ENCODE results near the gene CHST12. TPM values are rescaled to one million over a fixed set of nuclear protein-coding genes. Genes with fewer than 3 reads are reported as not detected.

Gene CHST12
- total RNA-seq, 2 donors from 2014 or later, result 14.5 to 18.5 TPM

GRCh38 chr7:2459674-2460073 is 56.3 kb downstream of the CHST12 start:
- H3K4me3 Mint-ChIP-seq, result no peak overlapping the region
- Histone ChIP-seq H3K9me3 (ENCODE audit: control insufficient read depth, low read length) (no peaks in the 10 kb centered on the region), H3K4me1 (ENCODE audit: control insufficient read depth, insufficient read depth, low read length) (no peaks in the 10 kb centered on the region), H3K4me3 (ENCODE audit: low read length) (no peak overlapping the region), H3K36me3 (ENCODE audit: control insufficient read depth, insufficient read depth, low read length) (no peaks in the 10 kb centered on the region), H3K27ac (ENCODE audit: low read depth, low read length) (no peak overlapping the region), H3K27me3 (ENCODE audit: control insufficient read depth, insufficient read depth, low read length, poor library complexity, severe bottlenecking) (no peaks in the 10 kb centered on the region), H3K9ac (ENCODE audit: extremely low read depth, low read length, poor library complexity, severe bottlenecking) (no peak overlapping the region)
- peaks cover 7% of the 10 kb centered on the region for H3K9me3 Mint-ChIP-seq
- no peak overlapping the region for H3K27ac Mint-ChIP-seq
- 84 to 92% methylated on average over 4 to 8 of the region's 8 CpGs for WGBS, 2 experiments (ENCODE audit: insufficient coverage in 1 of 2, insufficient read length in 1 of 2)
- peaks cover 2% of the 10 kb centered on the region for H3K27me3 Mint-ChIP-seq (ENCODE audit: insufficient read depth)
- DNase-seq, result no peak
- no peak for TF ChIP-seq CTCF (conservative IDR thresholded peaks at IDR 0.05)
- no peaks in the 10 kb centered on the region for H3K4me1 Mint-ChIP-seq
- no peaks in the 10 kb centered on the region for H3K36me3 Mint-ChIP-seq (ENCODE audit: low read depth)

DNA sequence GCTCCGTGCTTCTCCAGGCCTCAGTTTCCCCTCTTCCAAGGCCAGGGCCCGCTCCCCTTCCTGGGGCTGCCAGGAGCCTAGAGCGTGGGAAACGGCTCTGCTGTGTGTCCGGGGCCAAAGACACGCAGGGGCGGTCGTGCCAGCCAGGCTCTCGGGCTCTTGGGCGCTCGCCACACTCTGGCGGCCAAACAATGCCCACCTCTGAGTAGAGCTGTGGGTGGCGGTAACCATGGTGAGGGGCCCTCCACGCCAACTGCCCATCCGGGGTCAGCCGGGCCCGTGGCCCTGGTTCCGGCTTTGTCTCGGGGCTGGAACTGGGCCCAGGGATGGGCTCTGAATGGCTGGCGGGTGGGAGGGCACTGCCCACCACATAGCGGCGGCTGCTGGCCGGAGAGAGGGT is 56.8 kb downstream of the CHST12 start:
- no peaks in the 10 kb centered on the region for H3K4me1 ChIP-seq (ENCODE audit: control insufficient read depth, insufficient read depth, low read length)
- Mint-ChIP-seq H3K27ac (no peak overlapping the region), H3K4me1 (no peaks in the 10 kb centered on the region), H3K36me3 (ENCODE audit: low read depth) (no peaks in the 10 kb centered on the region), H3K27me3 (ENCODE audit: insufficient read depth) (peaks cover 2% of the 10 kb centered on the region), H3K4me3 (no peak overlapping the region), H3K9me3 (peaks cover 5% of the 10 kb centered on the region)
- TF ChIP-seq CTCF (conservative IDR thresholded peaks at IDR 0.05), result no peak
- H3K27ac ChIP-seq (ENCODE audit: low read depth, low read length), result no peak overlapping the region
- no peak for DNase-seq
- H3K9me3 ChIP-seq (ENCODE audit: control insufficient read depth, low read length), result no peaks in the 10 kb centered on the region
- H3K36me3 ChIP-seq (ENCODE audit: control insufficient read depth, insufficient read depth, low read length), result no peaks in the 10 kb centered on the region
- H3K27me3 ChIP-seq (ENCODE audit: control insufficient read depth, insufficient read depth, low read length, poor library complexity, severe bottlenecking), result no peaks in the 10 kb centered on the region
- H3K9ac ChIP-seq (ENCODE audit: extremely low read depth, low read length, poor library complexity, severe bottlenecking), result no peak overlapping the region
- no peak overlapping the region for H3K4me3 ChIP-seq (ENCODE audit: low read length)
- WGBS, 2 experiments (ENCODE audit: insufficient coverage in 1 of 2, insufficient read length in 1 of 2), result 89 to 94% methylated on average over 9 to 23 of the region's 23 CpGs

- no peaks in the 10 kb centered on the region for H3K4me1 ChIP-seq (ENCODE audit: control insufficient read depth, insufficient read depth, low read length)
- no peak overlapping the region for H3K9ac ChIP-seq (ENCODE audit: extremely low read depth, low read length, poor library complexity, severe bottlenecking)
- no peaks in the 10 kb centered on the region for H3K27me3 ChIP-seq (ENCODE audit: control insufficient read depth, insufficient read depth, low read length, poor library complexity, severe bottlenecking)
- TF ChIP-seq CTCF (conservative IDR thresholded peaks at IDR 0.05), result no peak
- no peaks in the 10 kb centered on the region for H3K36me3 ChIP-seq (ENCODE audit: control insufficient read depth, insufficient read depth, low read length)
- Mint-ChIP-seq H3K27me3 (ENCODE audit: insufficient read depth) (peaks cover 1% of the 10 kb centered on the region), H3K36me3 (ENCODE audit: low read depth) (no peaks in the 10 kb centered on the region), H3K9me3 (peaks cover 3% of the 10 kb centered on the region), H3K4me1 (no peaks in the 10 kb centered on the region), H3K4me3 (no peak overlapping the region), H3K27ac (no peak overlapping the region)
- no peaks in the 10 kb centered on the region for H3K9me3 ChIP-seq (ENCODE audit: control insufficient read depth, low read length)
- no peak overlapping the region for H3K4me3 ChIP-seq (ENCODE audit: low read length)
- DNase-seq, result no peak
- WGBS, 2 experiments (ENCODE audit: insufficient coverage in 1 of 2, insufficient read length in 1 of 2), result 91 to 98% methylated on average over 6 of the region's 6 CpGs
- no peak overlapping the region for H3K27ac ChIP-seq (ENCODE audit: low read depth, low read length)
Observed at GRCh38 chr7:2460641-2461040, 57.2 kb downstream of the CHST12 start.
